SK-N-SH (cell line): Measurements from ENCODE around the gene ZFTA. TPM values are rescaled to one million over a fixed set of nuclear protein-coding genes. Genes with fewer than 3 reads are reported as not detected.

Experiments used
- EP300 ChIP-seq, 2 experiments: IDR thresholded peaks; 2 replicates each; pipeline versions ENCODE4 v1.4.0 to v1.6.1; 2012; ENCODE audit warnings: borderline replicate concordance in 1 of 2, low read depth in 1 of 2, low read length in 1 of 2
- EZH2phosphoT487 ChIP-seq: fragments of 200-600 bp; sonication (generic); IDR thresholded peaks from 2 replicates; pipeline ENCODE4 v1.6.1; 2017; ENCODE audit warnings: low read depth, mixed run types, mild to moderate bottlenecking, antibody characterized with exemption, moderate library complexity, borderline replicate concordance
- FOXJ3 ChIP-seq: sonication (generic); formaldehyde crosslinking; IDR thresholded peaks from 2 replicates; pipeline ENCODE4 v1.5.1; 2020; ENCODE audit warnings: mild to moderate bottlenecking, missing genetic modification reagents
- FOXM1 ChIP-seq: IDR thresholded peaks from 2 replicates; pipeline ENCODE4 v1.4.0; 2012; ENCODE audit warnings: low read depth, mild to moderate bottlenecking
- IRF3 ChIP-seq: fragments of 150-350 bp; IDR thresholded peaks from 2 replicates; pipeline ENCODE4 v1.6.1; 2016; ENCODE audit warnings: mild to moderate bottlenecking, low read depth, low read length
- NFIC ChIP-seq: IDR thresholded peaks from 2 replicates; pipeline ENCODE4 v1.4.0; 2012; ENCODE audit warnings: borderline replicate concordance
- PBX3 ChIP-seq: IDR thresholded peaks from 2 replicates; pipeline ENCODE4; 2012
- POLR2AphosphoS5 ChIP-seq: IDR thresholded peaks from 2 replicates; pipeline ENCODE4 v1.6.1; 2012; ENCODE audit warnings: low read depth, low read length
- REST ChIP-seq: IDR thresholded peaks from 2 replicates; pipeline ENCODE4 v1.6.1; 2012; ENCODE audit warnings: mild to moderate bottlenecking, low read depth, low read length, moderate library complexity
- RXRA ChIP-seq: IDR thresholded peaks from 2 replicates; pipeline ENCODE4 v1.4.0; 2012; ENCODE audit warnings: low read depth, mild to moderate bottlenecking, borderline replicate concordance
- TAF1 ChIP-seq: IDR thresholded peaks from 2 replicates; pipeline ENCODE4 v1.6.1; 2012; ENCODE audit warnings: low read depth, mild to moderate bottlenecking, low read length, moderate library complexity, borderline replicate concordance
- TCF12 ChIP-seq: IDR thresholded peaks from 2 replicates; pipeline ENCODE4 v1.4.0; 2012
- USF1 ChIP-seq: IDR thresholded peaks from 2 replicates; pipeline ENCODE4 v1.4.0; 2012; ENCODE audit warnings: low read depth, borderline replicate concordance
- USF2 ChIP-seq: fragments of 150-350 bp; IDR thresholded peaks from 2 replicates; pipeline ENCODE4 v1.6.1; 2017; ENCODE audit warnings: antibody characterized with exemption, low read length, low read depth, borderline replicate concordance
- polyA plus RNA-seq, 3 experiments: library from polyadenylated mRNA; depleted of rRNA; stranded (reverse); fragments of >200 nt; gene quantifications; 2 replicates each; pipeline ENCODE4 v1.2.3, GENCODE V29; 2012

The ZFTA gene
- polyA plus RNA-seq, 1 of the 3 experiments (the other 2 are of a cell fraction) = 8.7 TPM

GRCh38 chr11:63813035-63813562 lies 44.5 kb upstream of the ZFTA start, which contains the start of gene SPINDOC (continued):
- TF ChIP-seq USF2 (no peak), PBX3 (no peak), FOXJ3 (no peak), FOXM1 (no peak), EP300 (IDR thresholded peaks at IDR 0.05; ENCODE audit: borderline replicate concordance in 1 of 2, low read depth in 1 of 2, low read length in 1 of 2) (no peak), IRF3 (no peak), RXRA (no peak), USF1 (peak; percentile 43), EZH2phosphoT487 (no peak), NFIC (no peak), TAF1 (0 out of 2 replicates have a peak, but pooled peaks have one; percentile 19), TCF12 (no peak), REST (no peak), POLR2AphosphoS5 (peak; percentile 62)
